Measurements from ENCODE around the gene SFXN5. TPM values are rescaled to one million over a fixed set of nuclear protein-coding genes. Genes with fewer than 3 reads are reported as not detected.

The SFXN5 gene
- polyA plus RNA-seq, 1 donor (not counting 4 experiments of a cell fraction or from before 2014, with no cell fraction given), result 6.3 TPM

DNA sequence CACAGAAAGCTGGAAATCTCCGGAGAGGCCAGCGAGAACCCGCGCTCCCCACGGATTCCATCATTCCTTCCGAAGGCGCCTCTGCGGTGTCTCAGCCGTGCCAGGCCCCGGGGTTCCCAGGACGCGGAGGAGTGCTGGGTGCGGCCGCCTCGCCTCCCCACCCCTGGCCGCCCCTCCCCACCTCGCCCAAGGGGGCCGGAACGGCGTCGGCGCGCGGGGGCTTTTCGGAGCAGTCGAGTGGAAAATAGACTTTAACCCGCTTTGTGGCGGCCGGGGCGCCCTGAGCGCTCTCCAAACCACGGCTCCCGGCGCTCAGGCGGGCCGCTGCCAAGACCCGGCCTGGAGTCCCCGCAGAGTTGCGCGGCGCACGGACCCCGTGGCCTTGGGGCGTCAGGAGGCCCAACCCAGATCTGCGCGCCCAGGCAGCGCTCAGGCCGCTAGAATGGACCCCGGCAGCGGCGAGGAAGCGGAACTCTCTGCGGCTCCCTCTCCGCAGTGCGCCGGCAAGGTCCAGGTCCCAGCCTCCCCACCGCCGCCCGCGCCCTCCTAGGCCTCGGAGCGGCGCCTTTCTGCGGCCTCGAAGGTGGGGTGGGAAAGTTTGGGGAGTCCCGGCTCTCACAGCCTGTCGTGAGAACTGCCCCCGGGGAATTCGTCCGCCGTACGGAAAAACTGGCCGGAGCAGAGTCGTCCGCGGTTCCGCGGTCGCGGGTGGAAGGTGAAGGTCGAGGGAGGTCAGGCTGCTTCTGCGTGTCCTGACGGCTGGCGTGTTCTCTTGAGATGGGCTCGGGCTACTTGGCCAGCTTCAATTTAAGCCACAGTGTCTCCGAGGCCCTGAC, 155.4 kb downstream of the SFXN5 start:
- Histone ChIP-seq H3K9me1 (ENCODE audit: control insufficient read depth, extremely low read depth, insufficient read depth, low read length) (no peaks in the 10 kb centered on the region), H3K27me3 (ENCODE audit: control insufficient read depth, extremely low read depth, insufficient read depth, low read length) (peaks cover 89% of the 10 kb centered on the region), H3K4me1 (ENCODE audit: control insufficient read depth, extremely low read depth, insufficient read depth, low read length) (peaks cover 26% of the 10 kb centered on the region), H4K20me1 (ENCODE audit: control insufficient read depth, extremely low read depth, insufficient read depth, low read length) (peaks cover 16% of the 10 kb centered on the region), H3K4me2 (ENCODE audit: control insufficient read depth, extremely low read depth, insufficient read depth, low read depth, low read length) (peak overlapping the region; percentile 73), H3K27ac (ENCODE audit: control insufficient read depth, insufficient read depth, low read length) (no peak overlapping the region), H3K36me3 (ENCODE audit: control insufficient read depth in 2 of 2, extremely low read depth in 1 of 2, insufficient read depth in 2 of 2, low read length in 2 of 2) (no peaks in the 10 kb centered on the region), H2AFZ (ENCODE audit: control insufficient read depth, low read length) (peak overlapping the region; percentile 43), H3K79me2 (ENCODE audit: control insufficient read depth, insufficient read depth, low read length) (no peaks in the 10 kb centered on the region), H3K9me3 (ENCODE audit: control insufficient read depth, low read depth, low read length) (no peaks in the 10 kb centered on the region), H3K4me3 (ENCODE audit: control insufficient read depth in 2 of 3, extremely low read depth in 1 of 3, insufficient read depth in 2 of 3, low read depth in 1 of 3, low read length in 3 of 3) (peak overlapping the region; percentile 14 to 59 (median 37)), H3K9ac (ENCODE audit: control insufficient read depth, extremely low read depth, insufficient read depth, low read length) (peak overlapping the region; percentile 15)
- dilution Hi-C loops (cut with MboI; ENCODE audit: extremely low pct_ligation_motif_present, low sequenced_read_pairs), result no loop called here
- no peak for TF ChIP-seq EZH2 (IDR thresholded peaks at IDR 0.05; ENCODE audit: low read length)
- TF ChIP-seq, protein P1, sequence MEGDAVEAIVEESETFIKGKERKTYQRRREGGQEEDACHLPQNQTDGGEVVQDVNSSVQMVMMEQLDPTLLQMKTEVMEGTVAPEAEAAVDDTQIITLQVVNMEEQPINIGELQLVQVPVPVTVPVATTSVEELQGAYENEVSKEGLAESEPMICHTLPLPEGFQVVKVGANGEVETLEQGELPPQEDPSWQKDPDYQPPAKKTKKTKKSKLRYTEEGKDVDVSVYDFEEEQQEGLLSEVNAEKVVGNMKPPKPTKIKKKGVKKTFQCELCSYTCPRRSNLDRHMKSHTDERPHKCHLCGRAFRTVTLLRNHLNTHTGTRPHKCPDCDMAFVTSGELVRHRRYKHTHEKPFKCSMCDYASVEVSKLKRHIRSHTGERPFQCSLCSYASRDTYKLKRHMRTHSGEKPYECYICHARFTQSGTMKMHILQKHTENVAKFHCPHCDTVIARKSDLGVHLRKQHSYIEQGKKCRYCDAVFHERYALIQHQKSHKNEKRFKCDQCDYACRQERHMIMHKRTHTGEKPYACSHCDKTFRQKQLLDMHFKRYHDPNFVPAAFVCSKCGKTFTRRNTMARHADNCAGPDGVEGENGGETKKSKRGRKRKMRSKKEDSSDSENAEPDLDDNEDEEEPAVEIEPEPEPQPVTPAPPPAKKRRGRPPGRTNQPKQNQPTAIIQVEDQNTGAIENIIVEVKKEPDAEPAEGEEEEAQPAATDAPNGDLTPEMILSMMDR (optimal IDR thresholded peaks at IDR 0.05 in 1 of 3, IDR thresholded peaks at IDR 0.05 in 1 of 3, conservative IDR thresholded peaks at IDR 0.05 in 1 of 3; ENCODE audit: extremely low read depth in 1 of 3, insufficient read depth in 2 of 3, low read length in 3 of 3), result no peak
- DNase-seq (ENCODE audit: low read depth, low spot score) (no peak), FAIRE-seq (no peak)

DNA sequence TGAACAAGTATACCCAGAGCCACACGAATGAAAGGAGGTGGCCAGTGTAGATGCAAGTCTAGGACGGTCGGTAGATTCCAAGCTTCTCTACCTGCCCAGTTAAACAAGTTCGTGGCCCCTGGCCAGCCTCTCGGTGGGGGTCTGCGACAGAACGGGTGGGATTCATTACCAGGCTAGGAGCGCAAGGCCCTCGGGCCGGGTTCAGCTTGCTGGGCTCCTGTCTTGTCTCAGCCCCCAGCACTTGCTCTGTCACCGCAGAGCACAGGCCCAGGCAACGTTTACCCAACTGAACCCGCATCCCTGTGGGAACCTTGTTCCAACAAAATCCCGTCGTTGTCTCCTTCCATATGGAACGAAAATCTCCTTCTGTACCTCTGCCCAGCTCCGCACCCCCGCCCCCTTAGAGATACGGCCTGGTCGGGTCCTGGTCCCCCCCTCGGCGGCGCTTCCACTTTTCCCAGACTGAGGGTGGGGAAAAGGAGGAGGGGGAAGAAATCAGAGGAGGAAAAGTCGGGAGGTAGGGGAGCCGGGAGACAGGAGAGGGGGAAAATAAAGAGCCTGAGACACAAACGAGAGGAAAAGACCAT, 156.1 kb downstream of the SFXN5 start:
- Histone ChIP-seq H3K9me3 (ENCODE audit: control insufficient read depth, low read depth, low read length) (no peaks in the 10 kb centered on the region), H3K9me1 (ENCODE audit: control insufficient read depth, extremely low read depth, insufficient read depth, low read length) (no peaks in the 10 kb centered on the region), H3K4me1 (ENCODE audit: control insufficient read depth, extremely low read depth, insufficient read depth, low read length) (peaks cover 24% of the 10 kb centered on the region), H3K79me2 (ENCODE audit: control insufficient read depth, insufficient read depth, low read length) (no peaks in the 10 kb centered on the region), H3K4me3 (ENCODE audit: control insufficient read depth in 2 of 3, extremely low read depth in 1 of 3, insufficient read depth in 2 of 3, low read depth in 1 of 3, low read length in 3 of 3) (no peak overlapping the region), H3K9ac (ENCODE audit: control insufficient read depth, extremely low read depth, insufficient read depth, low read length) (no peak overlapping the region), H3K27ac (ENCODE audit: control insufficient read depth, insufficient read depth, low read length) (no peak overlapping the region), H3K27me3 (ENCODE audit: control insufficient read depth, extremely low read depth, insufficient read depth, low read length) (peaks cover 84% of the 10 kb centered on the region), H3K4me2 (ENCODE audit: control insufficient read depth, extremely low read depth, insufficient read depth, low read depth, low read length) (peak overlapping the region; percentile 73), H4K20me1 (ENCODE audit: control insufficient read depth, extremely low read depth, insufficient read depth, low read length) (peaks cover 16% of the 10 kb centered on the region), H3K36me3 (ENCODE audit: control insufficient read depth in 2 of 2, extremely low read depth in 1 of 2, insufficient read depth in 2 of 2, low read length in 2 of 2) (no peaks in the 10 kb centered on the region), H2AFZ (ENCODE audit: control insufficient read depth, low read length) (no peak overlapping the region)
- DNase-seq (ENCODE audit: low read depth, low spot score), result no peak
- dilution Hi-C loops (cut with MboI; ENCODE audit: extremely low pct_ligation_motif_present, low sequenced_read_pairs), result no loop called here
- TF ChIP-seq, protein P1 (optimal IDR thresholded peaks at IDR 0.05 in 1 of 3, IDR thresholded peaks at IDR 0.05 in 1 of 3, conservative IDR thresholded peaks at IDR 0.05 in 1 of 3; ENCODE audit: extremely low read depth in 1 of 3, insufficient read depth in 2 of 3, low read length in 3 of 3), result no peak
- TF ChIP-seq EZH2 (IDR thresholded peaks at IDR 0.05; ENCODE audit: low read length), result peak; percentile 92
- FAIRE-seq, result no peak
